ENCODE results near the gene OGFOD2. TPM values are rescaled to one million over a fixed set of nuclear protein-coding genes. Genes with fewer than 3 reads are reported as not detected.

Gene OGFOD2
- total RNA-seq, 1 donor from 2014 or later, result 12.8 TPM

GRCh38 chr12:122949405-122949804 is 25.6 kb upstream of the OGFOD2 start:
- ATAC-seq (no peak), DNase-seq (ENCODE audit: low spot score) (no peak)
- intact Hi-C loops (cut with DNase I), result loop anchor here (5.0 kb wide), 1 partner anchor 67 kb away; no protein-coding TSS in a partner anchor

DNA sequence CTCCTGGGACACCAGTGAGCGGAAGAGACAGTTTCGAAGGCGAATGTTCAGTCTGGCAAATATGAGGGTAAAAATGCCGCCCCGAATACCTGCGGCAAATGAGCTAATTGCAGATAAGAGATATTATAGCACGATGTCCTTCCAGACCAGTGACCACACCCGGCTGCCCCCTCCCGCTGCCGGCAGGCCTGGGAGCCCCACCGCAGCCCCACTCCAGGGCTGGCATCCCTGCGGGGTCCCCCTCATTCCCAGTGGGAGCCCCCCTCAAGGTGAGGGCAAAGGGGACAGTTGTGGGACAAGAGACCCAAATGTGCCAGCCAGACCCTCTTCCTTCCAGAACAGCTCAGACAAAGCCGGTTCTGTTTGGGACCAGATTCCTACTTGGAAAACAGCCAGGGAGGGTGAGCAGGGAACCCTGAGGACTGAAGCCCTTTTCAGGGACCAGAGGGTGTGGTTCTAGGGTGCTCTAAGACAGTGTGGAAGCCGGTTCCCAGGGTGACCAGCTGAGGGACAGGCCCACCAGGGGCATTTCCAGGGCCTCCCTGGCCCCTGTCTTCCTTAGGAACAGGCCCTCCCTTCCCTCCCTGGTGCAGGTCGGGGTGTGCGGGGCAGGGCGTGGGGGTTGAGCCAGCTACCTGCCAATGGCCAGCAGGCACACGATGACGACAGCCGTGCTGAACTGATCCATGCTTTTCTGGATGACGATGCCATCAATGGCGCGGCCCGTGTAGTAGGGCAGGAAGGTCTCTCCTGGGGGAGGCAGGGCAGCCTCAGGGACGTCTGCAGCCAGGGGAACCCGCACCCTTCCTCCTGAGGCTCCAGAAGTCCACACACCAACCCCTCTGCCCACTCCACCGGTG is 25.0 kb upstream of the OGFOD2 start:
- DNase-seq (ENCODE audit: low spot score) (no peak), ATAC-seq (no peak)
- intact Hi-C loops (cut with DNase I), result loop anchor here (5.0 kb wide), 2 partner anchors 68 to 93 kb away; no protein-coding TSS in a partner anchor

DNA sequence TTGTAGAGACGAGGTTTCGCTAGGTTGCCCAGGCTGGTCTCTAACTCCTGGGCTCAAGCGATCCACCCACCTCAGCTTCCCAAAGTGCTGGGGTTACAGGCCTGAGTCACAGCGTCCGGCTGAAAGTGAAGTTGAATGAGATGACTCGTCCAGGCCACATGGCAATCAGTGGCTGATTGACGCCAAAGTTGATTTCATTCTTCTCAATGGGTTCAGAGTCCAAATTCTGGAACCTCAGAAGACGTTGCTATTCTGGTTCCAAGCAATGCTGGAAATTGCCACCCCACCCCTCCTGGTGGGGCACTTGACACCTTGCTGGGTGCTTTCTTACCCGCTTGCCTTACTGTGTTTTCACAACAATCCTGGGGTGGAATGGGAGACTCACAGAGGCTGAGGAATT is 23.6 kb upstream of the OGFOD2 start:
- intact Hi-C loops (cut with DNase I), result loop anchor here (5.0 kb wide), 1 partner anchor 94 kb away; no protein-coding TSS in a partner anchor
- DNase-seq (ENCODE audit: low spot score) (no peak), ATAC-seq (no peak)

GRCh38 chr12:122951979-122952892 is 22.8 kb upstream of the OGFOD2 start:
- intact Hi-C loops (cut with DNase I), result loop anchor here (5.0 kb wide), 1 partner anchor 95 kb away; no protein-coding TSS in a partner anchor
- ATAC-seq (peak; percentile 95), DNase-seq (ENCODE audit: low spot score) (peak; percentile 87)

GRCh38 chr12:122955156-122955555 is 19.9 kb upstream of the OGFOD2 start:
- DNase-seq (ENCODE audit: low spot score) (no peak), ATAC-seq (no peak)
- intact Hi-C loops (cut with DNase I), result no loop called here

DNA sequence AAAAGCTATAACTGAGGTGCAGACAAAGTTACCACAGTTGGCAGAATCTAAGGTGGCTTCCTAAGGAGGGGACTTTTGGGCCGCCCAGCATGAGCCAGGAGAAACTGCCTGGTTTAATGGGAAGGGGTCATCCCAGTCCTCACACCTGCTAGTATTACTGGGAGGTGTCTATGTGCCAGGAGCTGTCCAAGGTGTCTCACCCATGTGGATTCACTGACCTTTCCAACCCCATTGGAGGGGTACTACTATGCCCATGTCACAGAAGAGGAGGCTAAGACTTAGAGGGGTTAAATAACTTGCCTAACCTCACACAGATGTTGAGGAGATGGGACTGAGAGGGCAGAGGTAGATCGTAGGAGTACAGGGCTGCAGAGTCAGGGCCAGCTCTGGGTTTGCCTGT is 19.0 kb upstream of the OGFOD2 start:
- DNase-seq (ENCODE audit: low spot score), result no peak
- ATAC-seq, result no peak
- intact Hi-C loops (cut with DNase I), result no loop called here

GRCh38 chr12:122958198-122958888 is 16.7 kb upstream of the OGFOD2 start:
- no peak for ATAC-seq

GRCh38 chr12:122959566-122960192 is 15.4 kb upstream of the OGFOD2 start:
- ATAC-seq (no peak), DNase-seq (ENCODE audit: low spot score) (no peak)
- intact Hi-C loops (cut with DNase I), result no loop called here

More at GRCh38 chr12:122958198-122958888, 16.7 kb upstream of the OGFOD2 start:
- DNase-seq (ENCODE audit: low spot score), result no peak
- intact Hi-C loops (cut with DNase I), result no loop called here

GRCh38 chr12:122960193-122960569 is 14.9 kb upstream of the OGFOD2 start:
- intact Hi-C loops (cut with DNase I), result no loop called here
- DNase-seq (ENCODE audit: low spot score), result no peak

GRCh38 chr12:122961531-122962329 is 13.3 kb upstream of the OGFOD2 start:
- intact Hi-C loops (cut with DNase I), result no loop called here
- no peak for ATAC-seq
- DNase-seq (ENCODE audit: low spot score), result no peak

More at GRCh38 chr12:122960193-122960569, 14.9 kb upstream of the OGFOD2 start:
- ATAC-seq, result no peak

DNA sequence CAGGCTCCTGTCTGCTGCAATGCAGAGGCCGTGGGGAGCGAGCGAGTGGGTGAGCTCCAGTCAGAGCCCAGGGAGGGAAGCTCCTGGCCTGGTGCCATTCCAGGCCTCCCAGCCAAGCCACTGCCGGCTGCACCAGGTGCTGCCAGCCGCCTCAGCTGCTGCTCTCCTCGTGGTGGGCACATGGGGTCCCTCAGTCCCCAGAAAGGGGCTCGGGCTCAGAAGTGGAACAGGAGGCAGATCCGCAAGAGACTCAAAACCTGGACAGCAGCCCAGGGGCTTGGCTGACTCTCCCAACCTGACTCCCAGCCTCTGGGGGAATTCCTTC is 11.1 kb upstream of the OGFOD2 start:
- DNase-seq (ENCODE audit: low spot score) (no peak), ATAC-seq (no peak)
- intact Hi-C loops (cut with DNase I), result no loop called here

GRCh38 chr12:122964439-122965257 is 10.4 kb upstream of the OGFOD2 start:
- intact Hi-C loops (cut with DNase I), result no loop called here
- no peak for DNase-seq (ENCODE audit: low spot score)
- no peak for ATAC-seq

- intact Hi-C loops (cut with DNase I), result no loop called here
- ATAC-seq, result peak; percentile 16
- no peak for DNase-seq (ENCODE audit: low spot score)
Observed at GRCh38 chr12:122965321-122965751, 9.7 kb upstream of the OGFOD2 start.

DNA sequence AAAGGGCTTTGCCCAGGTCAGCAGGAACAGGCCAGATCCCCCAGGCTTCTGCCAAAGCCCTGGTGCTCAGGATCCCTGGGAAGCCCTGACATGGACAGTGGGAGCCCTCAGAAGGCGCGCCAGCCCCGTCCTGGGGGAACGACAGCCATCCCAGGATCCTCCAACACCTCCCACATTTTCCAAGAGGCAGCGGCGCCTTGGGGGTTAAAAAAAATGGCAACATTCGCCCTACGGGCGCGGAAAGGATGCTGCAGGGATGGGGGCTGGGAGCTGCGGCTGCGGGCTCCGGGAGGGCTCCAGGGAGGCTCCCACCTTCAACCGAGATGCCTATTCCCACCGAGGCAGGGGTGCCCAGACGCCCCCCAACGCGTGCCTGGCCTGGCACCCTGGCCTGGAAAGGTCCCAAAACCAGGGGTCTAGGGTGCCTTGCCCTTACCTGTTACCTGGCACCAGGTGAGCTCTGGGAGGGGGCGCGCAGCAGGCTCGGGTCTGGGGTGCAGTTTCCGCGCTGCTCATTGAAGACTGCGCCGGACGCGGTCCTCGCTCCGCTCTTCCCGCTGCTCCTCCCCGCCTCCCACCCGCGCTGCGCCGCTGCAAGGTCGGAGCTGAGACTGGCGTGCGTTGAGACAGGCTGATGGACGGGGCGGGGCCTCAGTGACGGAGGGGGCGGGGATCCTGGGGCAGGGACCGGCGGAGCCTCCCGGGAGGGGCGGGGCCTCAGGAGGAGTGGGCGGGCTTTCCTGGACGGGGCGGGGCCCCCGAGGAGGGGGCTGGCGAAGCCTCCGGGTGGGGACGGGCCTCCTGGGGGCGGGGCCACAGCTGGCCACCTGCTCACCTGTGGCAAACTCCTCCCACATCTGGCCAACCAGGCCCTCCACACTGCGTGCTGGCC is 8.9 kb upstream of the OGFOD2 start, which contains the start of gene ABCB9:
TSS of gene ABCB9 (minus strand) at position 613 of the 892 bp plus-strand sequence. CDS start 6,228 bp downstream, outside the sequence.
- DNase-seq (ENCODE audit: low spot score) (peak; percentile 96), ATAC-seq (peak; percentile 96)
- intact Hi-C loops (cut with DNase I), result no loop called here

GRCh38 chr12:122966743-122967550 is 8.1 kb upstream of the OGFOD2 start:
- intact Hi-C loops (cut with DNase I), result no loop called here
- ATAC-seq, result no peak
- no peak for DNase-seq (ENCODE audit: low spot score)

Measured in sciatic nerve (tissue), 2 donors.